ENCODE measurements around the gene UQCRFS1.

DNA sequence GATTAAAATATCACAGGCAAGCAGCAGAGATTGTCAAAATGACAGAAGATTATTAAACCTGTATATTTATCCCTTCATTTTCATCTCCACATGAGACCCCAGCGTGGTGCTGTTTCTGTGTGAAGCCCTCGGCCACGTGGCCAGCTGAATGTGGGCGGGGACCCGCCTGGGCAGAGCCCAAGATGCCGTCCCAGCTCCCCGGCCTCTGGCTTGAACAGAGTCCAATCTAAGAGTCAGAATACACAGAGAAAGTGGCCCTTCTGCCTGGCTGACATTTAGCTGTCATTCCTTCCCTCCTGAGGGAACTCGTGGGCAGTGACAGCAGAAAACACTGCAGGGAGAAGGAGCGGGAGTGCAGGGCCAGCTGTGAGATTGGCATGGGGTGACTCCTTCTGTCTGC, 34.9 kb upstream of the UQCRFS1 start:
- TF ChIP-seq, protein P1, sequence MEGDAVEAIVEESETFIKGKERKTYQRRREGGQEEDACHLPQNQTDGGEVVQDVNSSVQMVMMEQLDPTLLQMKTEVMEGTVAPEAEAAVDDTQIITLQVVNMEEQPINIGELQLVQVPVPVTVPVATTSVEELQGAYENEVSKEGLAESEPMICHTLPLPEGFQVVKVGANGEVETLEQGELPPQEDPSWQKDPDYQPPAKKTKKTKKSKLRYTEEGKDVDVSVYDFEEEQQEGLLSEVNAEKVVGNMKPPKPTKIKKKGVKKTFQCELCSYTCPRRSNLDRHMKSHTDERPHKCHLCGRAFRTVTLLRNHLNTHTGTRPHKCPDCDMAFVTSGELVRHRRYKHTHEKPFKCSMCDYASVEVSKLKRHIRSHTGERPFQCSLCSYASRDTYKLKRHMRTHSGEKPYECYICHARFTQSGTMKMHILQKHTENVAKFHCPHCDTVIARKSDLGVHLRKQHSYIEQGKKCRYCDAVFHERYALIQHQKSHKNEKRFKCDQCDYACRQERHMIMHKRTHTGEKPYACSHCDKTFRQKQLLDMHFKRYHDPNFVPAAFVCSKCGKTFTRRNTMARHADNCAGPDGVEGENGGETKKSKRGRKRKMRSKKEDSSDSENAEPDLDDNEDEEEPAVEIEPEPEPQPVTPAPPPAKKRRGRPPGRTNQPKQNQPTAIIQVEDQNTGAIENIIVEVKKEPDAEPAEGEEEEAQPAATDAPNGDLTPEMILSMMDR (IDR thresholded peaks at IDR 0.05): no peak
- TF ChIP-seq POLR2A (IDR thresholded peaks at IDR 0.05): no peak
- no peak for TF ChIP-seq POLR2AphosphoS5 (IDR thresholded peaks at IDR 0.05)
- TF ChIP-seq EP300 (IDR thresholded peaks at IDR 0.05): no peak
